ENCODE results near the gene GSE1. TPM values are rescaled to one million over a fixed set of nuclear protein-coding genes. Genes with fewer than 3 reads are reported as not detected.

Gene GSE1
- total RNA-seq, 6 experiments from 2014 or later: 30.0 to 48.0 (median 38.8) TPM

- ATAC-seq (no peak), DNase-seq (peak in 2 of 3 donors; percentile 5 to 29)
- H3K27me3 ChIP-seq: no peaks in the 10 kb centered on the region
- no peak overlapping the region for H3K27ac ChIP-seq
- H3K4me1 ChIP-seq: peaks cover 0 to 26% (median 11%) of the 10 kb centered on the region in 4 donors
- H3K9me3 ChIP-seq: no peaks in the 10 kb centered on the region
- no peak overlapping the region for H3K4me3 ChIP-seq
- intact Hi-C loops (cut with DNase I): no loop called here
- 94% methylated on average over 14 of the region's 14 CpGs for WGBS (ENCODE audit: insufficient coverage, low coverage, low lambda C conversion rate, missing lambda C conversion rate)
- peaks cover 0 to 69% (median 31%) of the 10 kb centered on the region in 4 donors for H3K36me3 ChIP-seq
- no peak for TF ChIP-seq CTCF (IDR thresholded peaks at IDR 0.05)
- no peak for TF ChIP-seq POLR2A (IDR thresholded peaks at IDR 0.05)
These were observed 57.7 kb downstream of the GSE1 start for GRCh38 chr16:85670840-85671239.

GRCh38 chr16:85673529-85674417 is 60.7 kb downstream of the GSE1 start:
- H3K27ac ChIP-seq: peak overlapping the region in 2 of 3 donors; percentile 58 to 65
- intact Hi-C loops (cut with DNase I): no loop called here
- H3K27me3 ChIP-seq: no peaks in the 10 kb centered on the region
- WGBS (ENCODE audit: insufficient coverage, low coverage, low lambda C conversion rate, missing lambda C conversion rate): 43% methylated on average over 10 of the region's 19 CpGs
- H3K4me1 ChIP-seq: peaks cover 0 to 26% (median 11%) of the 10 kb centered on the region in 4 donors
- DNase-seq (peak; percentile 92 to 96 (median 96)), ATAC-seq (peak; percentile 98 to 99 (median 99))
- peaks cover 0 to 41% (median 19%) of the 10 kb centered on the region in 4 donors for H3K36me3 ChIP-seq
- TF ChIP-seq CTCF (IDR thresholded peaks at IDR 0.05) (no peak), POLR2A (IDR thresholded peaks at IDR 0.05) (peak; percentile 15)
- no peak overlapping the region for H3K4me3 ChIP-seq
- no peaks in the 10 kb centered on the region for H3K9me3 ChIP-seq

- peak overlapping the region in 2 of 3 donors; percentile 58 to 65 for H3K27ac ChIP-seq
- peak; percentile 6 for TF ChIP-seq POLR2A (IDR thresholded peaks at IDR 0.05)
- TF ChIP-seq CTCF (IDR thresholded peaks at IDR 0.05): no peak
- no peaks in the 10 kb centered on the region for H3K27me3 ChIP-seq
- intact Hi-C loops (cut with DNase I): no loop called here
- H3K36me3 ChIP-seq: peaks cover 0 to 35% (median 17%) of the 10 kb centered on the region in 4 donors
- no peaks in the 10 kb centered on the region for H3K9me3 ChIP-seq
- peaks cover 0 to 26% (median 11%) of the 10 kb centered on the region in 4 donors for H3K4me1 ChIP-seq
- ATAC-seq (no peak), DNase-seq (no peak)
- 63% methylated on average over 4 of the region's 4 CpGs for WGBS (ENCODE audit: insufficient coverage, low coverage, low lambda C conversion rate, missing lambda C conversion rate)
- H3K4me3 ChIP-seq: no peak overlapping the region
These were observed 61.3 kb downstream of the GSE1 start for GRCh38 chr16:85674418-85674755.

- no peak for DNase-seq
- Histone ChIP-seq H3K4me3 (no peak overlapping the region), H3K27ac (peak overlapping the region in 2 of 3 donors; percentile 58 to 65), H3K36me3 (peaks cover 0 to 30% (median 15%) of the 10 kb centered on the region in 4 donors), H3K27me3 (no peaks in the 10 kb centered on the region), H3K4me1 (peaks cover 0 to 26% (median 12%) of the 10 kb centered on the region in 4 donors), H3K9me3 (no peaks in the 10 kb centered on the region)
- 77% methylated on average over 5 of the region's 6 CpGs for WGBS (ENCODE audit: insufficient coverage, low coverage, low lambda C conversion rate, missing lambda C conversion rate)
- intact Hi-C loops (cut with DNase I): no loop called here
- TF ChIP-seq CTCF (IDR thresholded peaks at IDR 0.05) (no peak), POLR2A (IDR thresholded peaks at IDR 0.05) (no peak)
- no peak for ATAC-seq
These were observed 61.7 kb downstream of the GSE1 start for GRCh38 chr16:85674828-85675227.

Data from right lobe of liver (tissue), 6 donors.